ENCODE measurements around the gene DOCK7.

DOCK7 gene

GRCh38 chr1:62590970-62591368 lies 97.2 kb downstream of the DOCK7 start:
- Histone ChIP-seq H3K4me3 (ENCODE audit: low read depth, low read length) (no peak overlapping the region), H3K36me3 (replicated peaks) (no peaks in the 10 kb centered on the region), H3K27me3 (replicated peaks) (no peaks in the 10 kb centered on the region), H3K27ac (no peak overlapping the region)
- TF ChIP-seq CTCF (IDR thresholded peaks at IDR 0.05; ENCODE audit: low read depth, low read length, missing control alignments) = no peak
- no peak for DNase-seq
- in situ Hi-C loops (cut with HindIII; ENCODE audit: low pct_ligation_motif_present, low sequenced_read_pairs) = no loop called here

DNA sequence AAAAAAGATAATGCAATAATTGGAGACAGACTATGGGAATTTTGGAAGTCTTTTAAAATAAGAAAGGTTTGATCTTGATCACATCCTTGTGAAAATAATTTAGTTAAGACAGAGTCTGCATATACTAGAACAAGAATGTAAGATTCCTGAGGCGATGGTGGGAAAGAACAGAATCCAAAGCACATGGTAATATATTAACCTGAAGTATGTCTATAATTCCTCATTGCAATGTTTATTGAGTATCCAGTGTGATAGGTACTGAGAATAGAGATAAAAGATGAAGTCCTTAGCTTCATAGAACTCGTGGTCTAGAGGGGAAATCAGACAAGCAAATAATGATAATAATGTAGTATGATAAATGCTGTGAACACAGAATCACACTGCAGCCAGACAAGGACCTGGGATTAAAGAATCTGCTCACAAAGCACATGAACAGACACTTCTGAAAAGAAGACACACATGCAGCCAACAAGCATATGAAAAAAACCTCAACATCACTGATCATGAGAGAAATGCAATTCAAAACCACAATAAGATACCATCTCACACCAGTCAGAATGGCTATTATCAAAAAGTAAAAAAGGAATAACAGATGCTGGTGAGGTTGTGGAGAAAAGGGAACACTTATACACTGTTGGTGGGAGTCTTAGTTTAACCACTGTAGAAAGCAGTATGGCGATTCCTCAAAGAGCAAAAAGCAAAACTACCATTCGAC lies 97.8 kb downstream of the DOCK7 start:
- Histone ChIP-seq H3K4me3 (ENCODE audit: low read depth, low read length) (no peak overlapping the region), H3K36me3 (replicated peaks) (no peaks in the 10 kb centered on the region), H3K27me3 (replicated peaks) (no peaks in the 10 kb centered on the region), H3K27ac (peak overlapping the region; percentile 75)
- DNase-seq = no peak
- in situ Hi-C loops (cut with HindIII; ENCODE audit: low pct_ligation_motif_present, low sequenced_read_pairs) = no loop called here
- no peak for TF ChIP-seq CTCF (IDR thresholded peaks at IDR 0.05; ENCODE audit: low read depth, low read length, missing control alignments)

DNA sequence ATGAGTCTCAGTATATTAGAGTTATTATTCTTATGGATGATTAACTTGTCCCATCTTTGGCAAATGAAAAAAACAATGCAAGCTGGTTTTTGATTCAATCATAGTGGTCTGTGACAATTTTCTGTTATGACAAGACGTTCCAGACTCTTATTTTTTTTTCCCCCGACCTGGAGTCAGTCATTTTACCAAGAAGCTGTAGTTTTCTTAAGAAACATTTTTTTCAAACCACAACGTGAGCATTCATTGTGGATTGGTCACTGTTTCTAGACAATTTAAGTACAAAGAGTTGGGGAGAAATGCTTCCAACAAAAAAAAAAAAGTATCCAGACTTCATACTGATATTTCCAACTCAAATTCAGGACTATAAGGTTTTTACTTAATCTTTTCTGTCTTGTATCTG lies 98.9 kb downstream of the DOCK7 start:
- Histone ChIP-seq H3K4me3 (ENCODE audit: low read depth, low read length) (no peak overlapping the region), H3K36me3 (replicated peaks) (no peaks in the 10 kb centered on the region), H3K27ac (peak overlapping the region; percentile 75), H3K27me3 (replicated peaks) (no peaks in the 10 kb centered on the region)
- TF ChIP-seq CTCF (IDR thresholded peaks at IDR 0.05; ENCODE audit: low read depth, low read length, missing control alignments) = no peak
- DNase-seq = peak; percentile 65
- in situ Hi-C loops (cut with HindIII; ENCODE audit: low pct_ligation_motif_present, low sequenced_read_pairs) = no loop called here

DNA sequence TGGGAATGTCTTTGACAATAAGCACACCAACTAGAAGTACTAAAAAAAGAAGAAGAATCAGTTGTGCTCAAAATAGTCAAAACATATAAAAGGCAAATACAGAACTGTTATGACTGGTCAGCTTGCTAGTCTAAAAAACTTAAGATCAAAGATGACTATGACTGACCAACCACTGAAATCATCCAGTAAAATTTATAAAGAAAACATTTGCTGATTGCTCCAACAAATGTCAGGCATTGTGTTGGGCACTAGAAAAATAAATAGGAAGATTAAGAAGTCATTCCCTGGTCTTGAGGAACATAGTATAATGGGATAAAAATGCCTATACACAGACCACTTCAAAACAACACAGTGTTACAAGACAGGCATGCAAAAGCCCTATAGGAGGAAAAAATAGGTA lies 100.2 kb downstream of the DOCK7 start:
- in situ Hi-C loops (cut with HindIII; ENCODE audit: low pct_ligation_motif_present, low sequenced_read_pairs) = no loop called here
- TF ChIP-seq CTCF (IDR thresholded peaks at IDR 0.05; ENCODE audit: low read depth, low read length, missing control alignments) = no peak

GRCh38 chr1:62585469-62586155 lies 102.6 kb downstream of the DOCK7 start:
- no peak overlapping the region for H3K27ac ChIP-seq
- in situ Hi-C loops (cut with HindIII; ENCODE audit: low pct_ligation_motif_present, low sequenced_read_pairs) = no loop called here
- no peak overlapping the region for H3K4me3 ChIP-seq (ENCODE audit: low read depth, low read length)
- H3K27me3 ChIP-seq (replicated peaks) = no peaks in the 10 kb centered on the region
- no peak for DNase-seq
- peaks cover 3% of the 10 kb centered on the region for H3K36me3 ChIP-seq (replicated peaks)
- no peak for TF ChIP-seq CTCF (IDR thresholded peaks at IDR 0.05; ENCODE audit: low read depth, low read length, missing control alignments)

More for the DNA sequence above, 100.2 kb downstream of the DOCK7 start:
- no peaks in the 10 kb centered on the region for H3K27me3 ChIP-seq (replicated peaks)
- no peak overlapping the region for H3K27ac ChIP-seq
- H3K36me3 ChIP-seq (replicated peaks) = no peaks in the 10 kb centered on the region
- DNase-seq = no peak
- H3K4me3 ChIP-seq (ENCODE audit: low read depth, low read length) = no peak overlapping the region
